Heart left ventricle (tissue), 16 donors: ENCODE data around the gene PIAS4. TPM values are rescaled to one million over a fixed set of nuclear protein-coding genes. Genes with fewer than 3 reads are reported as not detected.
A peak's percentile ranks its signal among the peaks of the same experiment; 100 is the strongest.

Experiments
- ATAC-seq, 4 donors: fragments of 200-7000 bp; cut with Tn5 transposase; one replicate each; pipeline ENCODE4 v1.9.1; 2020 to 2022; ENCODE audit warnings: moderate library complexity in 4 of 4, mild to moderate bottlenecking in 3 of 4, moderate number of reproducible peaks in 1 of 4
- DNase-seq, 5 donors: peaks; one replicate each; pipeline ENCODE4 v3.0.0-alpha.2; 2020
- H3K27ac ChIP-seq, 12 donors: fragments of 200-600 bp; sonication (generic) in 4 of 12; one replicate each; pipeline versions ENCODE4 v1.5.0 to v1.8.0; 2016 to 2022; ENCODE audit warnings: mild to moderate bottlenecking in 2 of 12
- H3K27me3 ChIP-seq, 9 donors: fragments of 200-600 bp; sonication (generic) in 2 of 9; one replicate each; pipeline versions ENCODE4 v1.5.1 to v1.8.0; 2016 to 2022; ENCODE audit warnings: mild to moderate bottlenecking in 3 of 9
- H3K36me3 ChIP-seq, 9 donors: fragments of 200-600 bp; sonication (generic) in 2 of 9; one replicate each; pipeline versions ENCODE4 v1.5.0 to v1.8.0; 2018 to 2022; ENCODE audit warnings: mild to moderate bottlenecking in 2 of 9
- H3K4me1 ChIP-seq, 12 donors: fragments of 200-600 bp; sonication (generic) in 4 of 12; one replicate each; pipeline versions ENCODE4 v1.5.0 to v1.8.0; 2016 to 2022; ENCODE audit warnings: mild to moderate bottlenecking in 3 of 12
- H3K4me3 ChIP-seq, 12 donors: fragments of 200-600 bp; sonication (generic) in 4 of 12; one replicate each; pipeline versions ENCODE4 v1.5.0 to v1.8.0; 2017 to 2022; ENCODE audit warnings: mild to moderate bottlenecking in 9 of 12, moderate library complexity in 4 of 12
- H3K9me3 ChIP-seq, 12 donors: fragments of 200-600 bp; sonication (generic) in 4 of 12; one replicate each; pipeline versions ENCODE4 v1.5.0 to v1.8.0; 2016 to 2022; ENCODE audit warnings: mild to moderate bottlenecking in 1 of 12
- CTCF ChIP-seq, 12 donors: fragments of 200-600 bp; sonication (generic) in 4 of 12; IDR thresholded peaks; one replicate each; pipeline versions ENCODE4 v1.5.0 to v1.8.0; 2018 to 2022; ENCODE audit warnings: antibody characterized with exemption in 12 of 12, mild to moderate bottlenecking in 5 of 12
- POLR2A ChIP-seq, 2 donors: fragments of 450-650 bp; IDR thresholded peaks; one replicate each; pipeline ENCODE4 v1.6.1; 2017; ENCODE audit warnings: antibody characterized with exemption in 2 of 2, mild to moderate bottlenecking in 2 of 2, moderate library complexity in 2 of 2
- WGBS, 4 donors: extraction: QIAGEN DNeasy Blood & Tissue Kit in 2 of 4; methylation state at CpG; one replicate each; pipeline versions ENCODE4 v1.1.5 to v1.1.7; 2013 to 2018; 5-methylcytosine and 5-hydroxymethylcytosine counted together
- intact Hi-C, 10 donors: fragments of 100-400 bp; cut with DNase I; formaldehyde crosslinking; loops; one replicate each; pipeline versions ENCODE4 v1.11.1 to v1.14.2; 2022
- polyA plus RNA-seq, 2 donors: library from polyadenylated mRNA; stranded (reverse); fragments of 200-250 nt; gene quantifications; one replicate each; pipeline ENCODE4 v1.2.3, GENCODE V29; 2013
- total RNA-seq, 9 donors: library from RNA; depleted of rRNA in 2 of 9; stranded (reverse); fragments of >200 nt in 2 of 9; fragmentation: NEBNext Ultra II Directional in 3 of 9; extraction: Animal tissue kit (Norgen Biotek cat#: 25700) in 3 of 9; gene quantifications; one replicate each; pipeline versions ENCODE4 v1.1.0 to v1.2.4, GENCODE V29; 2016 to 2023
- donor health status: ischemic (EF 13 %, LVEDD 7.1; RV severe dilation, severe dysfunction).
- donor health status: healthy with polysubstance abuse.
- donor health status: DM: no; HTN: yes; CAD: no.
- donor health status: DM: no; HTN: no; CAD: no.
- donor health status: ischemic (EF 25% LVEDD 6.9; RV normal size, moderate dysfunction).
- donor health status: ischemic (EF 25% LVEDD 5.7; RV mildly dilated, moderate dysfunction).
- donor health status: healthy.
- donor health status: DM: yes; HTN: yes; CAD: no.
- donor health status: ischemic (EF 35%, LVEDD 5.7; RV mildly dilated, moderate dysfunction).
- donor health status: nonischemic (EF 11% LVEDD 7.7; RV severe dilation, severe dysfunction).
- donor health status: DM: yes; HTN: yes; CAD: no.
- donor health status: PGD.
- donor health status: ischemic (EF 29% LVEDD 5.4; RV normal size, mild dysfunction).
- donor health status: nonischemic (EF 23%, LVEDD 6.1; RV moderate dilation, normal function).

PIAS4 gene
- total and polyA plus RNA-seq, 11 donors = 12.3 to 19.1 (median 15.3) TPM

- intact Hi-C loops = loop anchor here in 7 of 10 donors (10.0 kb wide), 5 partner anchors 134 to 224 kb away; partner anchors contain the start of genes APBA3 (in 3 of the 7), MRPL54 (in 3 of the 7), ANKRD24 (in 2 of the 7) and SIRT6 (in 2 of the 7)
- H3K27ac ChIP-seq = no peak overlapping the region
- no peak overlapping the region for H3K4me3 ChIP-seq
- 86 to 88% (median 87%) methylated on average over 30 to 31 of the region's 31 CpGs for WGBS, 4 donors
- H3K27me3 ChIP-seq = no peaks in the 10 kb centered on the region
- TF ChIP-seq CTCF (IDR thresholded peaks at IDR 0.05) (no peak), POLR2A (IDR thresholded peaks at IDR 0.05) (no peak)
- peaks cover 16 to 91% (median 86%) of the 10 kb centered on the region in 9 donors for H3K36me3 ChIP-seq
- ATAC-seq (no peak), DNase-seq (peak in 1 of 5 donors; percentile 18)
- no peaks in the 10 kb centered on the region for H3K9me3 ChIP-seq
- peaks cover 0 to 44% (median 23%) of the 10 kb centered on the region in 12 donors for H3K4me1 ChIP-seq
Observed at GRCh38 chr19:3980353-3981251, 26.9 kb upstream of the PIAS4 start.

GRCh38 chr19:3981373-3981735, 26.2 kb upstream of the PIAS4 start:
- peaks cover 16 to 84% (median 79%) of the 10 kb centered on the region in 9 donors for H3K36me3 ChIP-seq
- no peaks in the 10 kb centered on the region for H3K27me3 ChIP-seq
- H3K4me1 ChIP-seq = peaks cover 1 to 52% (median 31%) of the 10 kb centered on the region in 12 donors
- peak overlapping the region in 1 of 12 donors; percentile 29 for H3K27ac ChIP-seq
- no peak for TF ChIP-seq CTCF (IDR thresholded peaks at IDR 0.05)
- TF ChIP-seq POLR2A (IDR thresholded peaks at IDR 0.05) = no peak
- 83 to 91% (median 88%) methylated on average over 10 of the region's 10 CpGs for WGBS, 4 donors
- no peak for DNase-seq
- H3K9me3 ChIP-seq = no peaks in the 10 kb centered on the region
- ATAC-seq = no peak
- no peak overlapping the region for H3K4me3 ChIP-seq
- intact Hi-C loops = loop anchor here in 7 of 10 donors (10.0 kb wide), 5 partner anchors 133 to 223 kb away; partner anchors contain the start of genes APBA3 (in 3 of the 7), MRPL54 (in 3 of the 7), ANKRD24 (in 2 of the 7) and SIRT6 (in 2 of the 7)

GRCh38 chr19:3981736-3982681, 25.5 kb upstream of the PIAS4 start:
- peaks cover 14 to 77% (median 72%) of the 10 kb centered on the region in 9 donors for H3K36me3 ChIP-seq
- H3K9me3 ChIP-seq = no peaks in the 10 kb centered on the region
- peaks cover 6 to 58% (median 37%) of the 10 kb centered on the region in 12 donors for H3K4me1 ChIP-seq
- intact Hi-C loops = loop anchor here in 7 of 10 donors (10.0 kb wide), 5 partner anchors 133 to 223 kb away; partner anchors contain the start of genes APBA3 (in 3 of the 7), MRPL54 (in 3 of the 7), ANKRD24 (in 2 of the 7) and SIRT6 (in 2 of the 7)
- peak overlapping the region in 1 of 12 donors; percentile 8 for H3K4me3 ChIP-seq
- peak overlapping the region in 2 of 12 donors; percentile 6 to 29 for H3K27ac ChIP-seq
- no peaks in the 10 kb centered on the region for H3K27me3 ChIP-seq
- no peak for TF ChIP-seq CTCF (IDR thresholded peaks at IDR 0.05)
- no peak for TF ChIP-seq POLR2A (IDR thresholded peaks at IDR 0.05)
- peak in 3 of 5 donors; percentile 8 to 29 (median 20) for DNase-seq
- ATAC-seq = no peak
- WGBS, 4 donors = 85 to 87% (median 86%) methylated on average over 38 to 39 of the region's 39 CpGs
